Measurements from ENCODE around the gene TALDO1.

DNA sequence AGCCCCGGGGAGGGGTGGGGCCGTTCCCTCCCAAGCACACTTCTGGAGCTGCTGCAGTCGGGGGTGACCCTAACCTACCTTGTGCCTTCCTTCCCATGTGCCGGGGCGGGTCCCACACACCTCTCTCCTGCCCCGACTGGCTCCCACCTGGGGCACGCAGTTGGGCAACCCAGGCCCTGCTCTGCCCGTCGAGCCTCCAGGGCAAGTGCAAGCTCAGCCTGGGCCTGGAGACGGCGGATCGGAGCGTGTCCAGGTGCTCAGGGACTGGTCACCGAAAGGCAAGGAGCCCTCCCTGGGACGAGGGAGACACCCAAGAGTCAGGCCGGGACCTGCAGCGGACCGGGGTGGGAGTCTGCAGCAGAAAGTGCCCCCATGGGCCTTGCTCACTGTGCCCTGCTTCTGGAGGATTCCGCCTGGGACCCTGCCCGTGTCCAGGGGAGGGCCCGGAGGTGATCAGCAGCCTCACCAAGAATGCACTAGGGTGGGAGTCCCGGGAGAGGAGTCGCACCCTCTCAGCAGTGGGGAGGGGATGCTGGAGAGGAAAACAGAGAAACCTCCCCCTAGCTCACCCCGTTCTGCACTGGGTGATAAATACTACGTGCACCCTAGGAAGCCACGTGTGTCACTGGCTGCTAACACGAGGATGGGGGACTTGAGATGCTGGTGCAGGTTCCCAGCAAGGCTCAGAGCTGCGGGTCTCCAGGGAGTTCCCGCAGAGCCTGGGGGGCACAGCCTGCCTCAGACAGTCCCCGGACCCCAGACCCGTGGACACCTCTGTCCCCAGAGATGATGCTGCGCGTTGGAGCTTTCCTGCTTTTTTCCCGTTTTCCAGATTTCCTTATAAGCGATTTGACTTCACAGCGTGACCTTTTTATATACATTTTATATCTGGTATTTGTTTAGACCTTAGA lies 35.3 kb downstream of the TALDO1 start:
- no peak for TF ChIP-seq CTCF (IDR thresholded peaks at IDR 0.05; ENCODE audit: low read depth, low read length, poor library complexity, severe bottlenecking)
- no peak for TF ChIP-seq EZH2phosphoT487 (IDR thresholded peaks at IDR 0.05; ENCODE audit: borderline replicate concordance, low read length)

Data from DOHH2 (cell line).